ENCODE results near the gene JHY.
"Not testable (repeated sequence)": the region's sequence is repeated elsewhere in the genome, so short reads cannot be mapped to it uniquely, and the experiment has no call there.

JHY gene

GRCh38 chr11:122861631-122862030 lies 20.9 kb upstream of the JHY start:
- no peak overlapping the region for H3K27ac Mint-ChIP-seq
- H3K4me1 Mint-ChIP-seq, result peaks cover 18% of the 10 kb centered on the region
- no peaks in the 10 kb centered on the region for H3K9me3 Mint-ChIP-seq
- no peak overlapping the region for H3K4me3 Mint-ChIP-seq
- DNase-seq (ENCODE audit: low spot score in 2 of 2) (no peak), ATAC-seq (no peak)
- peaks cover 98% of the 10 kb centered on the region for H3K36me3 Mint-ChIP-seq

- H3K4me3 Mint-ChIP-seq, result no peak overlapping the region
- no peaks in the 10 kb centered on the region for H3K9me3 Mint-ChIP-seq
- ATAC-seq, result no peak
- DNase-seq (ENCODE audit: low spot score in 2 of 2), result no peak
- peaks cover 13% of the 10 kb centered on the region for H3K4me1 Mint-ChIP-seq
- H3K36me3 Mint-ChIP-seq, result peaks cover 98% of the 10 kb centered on the region
- H3K27ac Mint-ChIP-seq, result no peak overlapping the region
Measured at GRCh38 chr11:122862091-122862490, 20.5 kb upstream of the JHY start.

- not testable (repeated sequence) for H3K9me3 Mint-ChIP-seq; DNase-seq (ENCODE audit: low spot score in 2 of 2); H3K27ac Mint-ChIP-seq; H3K4me3 Mint-ChIP-seq; ATAC-seq
- H3K4me1 Mint-ChIP-seq, result peaks cover 12% of the 10 kb centered on the region
- peaks cover 98% of the 10 kb centered on the region for H3K36me3 Mint-ChIP-seq
Measured at GRCh38 chr11:122863154-122863553, 19.4 kb upstream of the JHY start.

GRCh38 chr11:122863704-122864326 lies 18.7 kb upstream of the JHY start:
- no peak overlapping the region for H3K4me3 Mint-ChIP-seq
- ATAC-seq, result no peak

GRCh38 chr11:122864386-122865115 lies 18.0 kb upstream of the JHY start:
- ATAC-seq, result no peak
- Mint-ChIP-seq H3K4me1 (peaks cover 12% of the 10 kb centered on the region), H3K9me3 (no peaks in the 10 kb centered on the region), H3K36me3 (peaks cover 98% of the 10 kb centered on the region), H3K27ac (no peak overlapping the region), H3K4me3 (no peak overlapping the region)
- no peak for DNase-seq (ENCODE audit: low spot score in 2 of 2)

More at GRCh38 chr11:122863704-122864326, 18.7 kb upstream of the JHY start:
- peaks cover 98% of the 10 kb centered on the region for H3K36me3 Mint-ChIP-seq
- H3K27ac Mint-ChIP-seq, result no peak overlapping the region
- H3K9me3 Mint-ChIP-seq, result no peaks in the 10 kb centered on the region
- H3K4me1 Mint-ChIP-seq, result peaks cover 12% of the 10 kb centered on the region
- no peak for DNase-seq (ENCODE audit: low spot score in 2 of 2)

- no peaks in the 10 kb centered on the region for H3K9me3 Mint-ChIP-seq
- H3K4me3 Mint-ChIP-seq, result no peak overlapping the region
- DNase-seq (ENCODE audit: low spot score in 2 of 2), result no peak
- peaks cover 18% of the 10 kb centered on the region for H3K4me1 Mint-ChIP-seq
- no peak overlapping the region for H3K27ac Mint-ChIP-seq
- peaks cover 85% of the 10 kb centered on the region for H3K36me3 Mint-ChIP-seq
- ATAC-seq, result no peak
Measured at GRCh38 chr11:122869622-122870021, 12.9 kb upstream of the JHY start.

- Mint-ChIP-seq H3K27ac (no peak overlapping the region), H3K4me1 (peaks cover 12% of the 10 kb centered on the region), H3K4me3 (no peak overlapping the region), H3K9me3 (no peaks in the 10 kb centered on the region), H3K36me3 (peaks cover 68% of the 10 kb centered on the region)
- ATAC-seq (no peak), DNase-seq (ENCODE audit: low spot score in 2 of 2) (no peak)
Measured at GRCh38 chr11:122871302-122871701, 11.3 kb upstream of the JHY start.

- DNase-seq (ENCODE audit: low spot score in 2 of 2), result no peak
- H3K4me1 Mint-ChIP-seq, result peaks cover 12% of the 10 kb centered on the region
- no peaks in the 10 kb centered on the region for H3K9me3 Mint-ChIP-seq
- no peak for ATAC-seq
- no peak overlapping the region for H3K4me3 Mint-ChIP-seq
- H3K36me3 Mint-ChIP-seq, result peaks cover 61% of the 10 kb centered on the region
- H3K27ac Mint-ChIP-seq, result no peak overlapping the region
Measured at GRCh38 chr11:122872046-122872445, 10.5 kb upstream of the JHY start.

GRCh38 chr11:122874991-122875390 lies 7.6 kb upstream of the JHY start:
- Mint-ChIP-seq H3K27ac (no peak overlapping the region), H3K4me1 (peaks cover 31% of the 10 kb centered on the region), H3K36me3 (peaks cover 31% of the 10 kb centered on the region), H3K9me3 (no peaks in the 10 kb centered on the region), H3K4me3 (no peak overlapping the region)
- DNase-seq (ENCODE audit: low spot score in 2 of 2) (no peak), ATAC-seq (peak; percentile 82)

- Mint-ChIP-seq H3K27ac (peak overlapping the region; percentile 13), H3K4me1 (peaks cover 43% of the 10 kb centered on the region), H3K36me3 (peaks cover 4% of the 10 kb centered on the region), H3K9me3 (no peaks in the 10 kb centered on the region), H3K4me3 (peak overlapping the region; percentile 19)
- ATAC-seq, result no peak
- no peak for DNase-seq (ENCODE audit: low spot score in 2 of 2)
Measured at GRCh38 chr11:122877732-122878131, 4.8 kb upstream of the JHY start.

GRCh38 chr11:122879785-122880184 lies 2.8 kb upstream of the JHY start:
- ATAC-seq (no peak), DNase-seq (ENCODE audit: low spot score in 2 of 2) (no peak)
- H3K36me3 Mint-ChIP-seq, result no peaks in the 10 kb centered on the region
- peaks cover 44% of the 10 kb centered on the region for H3K4me1 Mint-ChIP-seq
- peak overlapping the region; percentile 66 for H3K27ac Mint-ChIP-seq
- no peaks in the 10 kb centered on the region for H3K9me3 Mint-ChIP-seq
- H3K4me3 Mint-ChIP-seq, result no peak overlapping the region

GRCh38 chr11:122882857-122883645 lies 492 bp downstream of the JHY start:
- Mint-ChIP-seq H3K9me3 (no peaks in the 10 kb centered on the region), H3K36me3 (no peaks in the 10 kb centered on the region), H3K27ac (peak overlapping the region; percentile 95), H3K4me3 (peak overlapping the region; percentile 86), H3K4me1 (peaks cover 57% of the 10 kb centered on the region)
- peak; percentile 30 to 79 for DNase-seq (ENCODE audit: low spot score in 2 of 2)
- ATAC-seq, result peak; percentile 81

- Mint-ChIP-seq H3K27ac (peak overlapping the region; percentile 95), H3K4me3 (peak overlapping the region; percentile 86), H3K9me3 (no peaks in the 10 kb centered on the region), H3K36me3 (no peaks in the 10 kb centered on the region), H3K4me1 (peaks cover 53% of the 10 kb centered on the region)
- DNase-seq (ENCODE audit: low spot score in 2 of 2) (no peak), ATAC-seq (no peak)
Measured at GRCh38 chr11:122883646-122883979, 1.1 kb downstream of the JHY start.

- Mint-ChIP-seq H3K36me3 (no peaks in the 10 kb centered on the region), H3K9me3 (no peaks in the 10 kb centered on the region), H3K4me3 (no peak overlapping the region), H3K4me1 (peaks cover 28% of the 10 kb centered on the region), H3K27ac (no peak overlapping the region)
- DNase-seq (ENCODE audit: low spot score in 2 of 2), result no peak
- ATAC-seq, result no peak
Measured at GRCh38 chr11:122888162-122888561, 5.6 kb downstream of the JHY start.

- no peak for ATAC-seq
- peaks cover 10% of the 10 kb centered on the region for H3K4me1 Mint-ChIP-seq
Measured at GRCh38 chr11:122893131-122893530, 10.6 kb downstream of the JHY start.

GRCh38 chr11:122895563-122895962 lies 13.0 kb downstream of the JHY start:
- Mint-ChIP-seq H3K36me3 (no peaks in the 10 kb centered on the region), H3K9me3 (no peaks in the 10 kb centered on the region), H3K27ac (no peak overlapping the region), H3K4me1 (peaks cover 9% of the 10 kb centered on the region), H3K4me3 (no peak overlapping the region)
- DNase-seq (ENCODE audit: low spot score in 2 of 2) (no peak), ATAC-seq (peak; percentile 88)

More at GRCh38 chr11:122893131-122893530, 10.6 kb downstream of the JHY start:
- DNase-seq (ENCODE audit: low spot score in 2 of 2), result no peak
- H3K4me3 Mint-ChIP-seq, result no peak overlapping the region
- no peak overlapping the region for H3K27ac Mint-ChIP-seq
- H3K9me3 Mint-ChIP-seq, result no peaks in the 10 kb centered on the region
- H3K36me3 Mint-ChIP-seq, result no peaks in the 10 kb centered on the region

Data from stimulated activated effector memory CD8-positive, alpha-beta T cell treated with anti-CD3 and anti-CD28 coated beads, Interleukin-12 subunit alpha, Interleukin-12 subunit beta, amount 100 ng/mL, for 72 hours (primary cell).